HCT116 (cell line): Measurements from ENCODE around the gene GRIK3. TPM values are rescaled to one million over a fixed set of nuclear protein-coding genes. Genes with fewer than 3 reads are reported as not detected.

Experiments used
- ATAC-seq: fragments of 200-7000 bp; cut with Tn5 transposase; 2 replicates; pipeline ENCODE4 v1.9.1; 2020; ENCODE audit warnings: mild to moderate bottlenecking, moderate library complexity
- BruUV-seq: library from RNA; stranded (reverse); fragments of 400-500 nt; replicated peaks from 2 replicates; lab custom pipeline; 2021; lab: Mats Ljungman, UMichigan
- CTCF ChIA-PET: fragments of 300-600 bp; sonication (Branson Sonifier 250); formaldehyde crosslinking; loops from one replicate; lab custom pipeline; 2021; ENCODE audit warnings: antibody characterized with exemption; lab: Charles Lee
- POLR2A ChIA-PET: fragments of 300-600, 350-600 bp; sonication (Branson Sonifier 250); formaldehyde crosslinking; loops from one replicate; lab custom pipeline; 2021; ENCODE audit warnings: antibody characterized with exemption; lab: Charles Lee
- RAD21 ChIA-PET, 2 experiments: fragments of 300-600 bp; sonication (Branson Sonifier 250); formaldehyde crosslinking; loops; one replicate each; lab custom pipeline; 2023; ENCODE audit warnings: low total read pairs in 2 of 2; ENCODE audit not compliant: uncharacterized antibody in 2 of 2, unreplicated experiment in 2 of 2, low non-redundant PET in 1 of 2; lab: Charles Lee
- DNase-seq: peaks from one replicate; pipeline ENCODE4 v3.0.0-alpha.2; 2010; ENCODE audit warnings: low read depth, low spot score
- H2AFZ ChIP-seq: fragments of 200-600 bp; shearing (Covaris generic), sonication (generic); 2 replicates; pipeline ENCODE4 v1.6.1; 2017; ENCODE audit warnings: low read depth, mixed run types, mixed read lengths, antibody characterized with exemption, low read length; ENCODE audit not compliant: poor library complexity, severe bottlenecking
- H3K27ac ChIP-seq: 2 replicates; pipeline ENCODE4 v1.5.1; 2012; ENCODE audit warnings: low read depth, low read length
- H3K27me3 ChIP-seq: fragments of 200-600 bp; sonication (generic); 2 replicates; pipeline ENCODE4 v1.6.1; 2016; ENCODE audit warnings: mixed run types, low read length, mixed read lengths; ENCODE audit not compliant: insufficient read depth
- H3K36me3 ChIP-seq, 2 experiments: fragments of 200-500 bp in 1 of 2; fragments of 200-600 bp in 1 of 2; sonication (Bioruptor generic) in 1 of 2; sonication (generic) in 1 of 2; 2 replicates each; pipeline versions ENCODE4 v1.5.1 to v1.6.1; 2014 to 2016; ENCODE audit warnings: low read length in 2 of 2, inconsistent platforms in 1 of 2, mixed read lengths in 1 of 2, mixed run types in 1 of 2; ENCODE audit not compliant: insufficient read depth in 2 of 2, control insufficient read depth in 1 of 2
- H3K4me1 ChIP-seq, 2 experiments: fragments of 200-600 bp in 1 of 2; sonication (generic) in 1 of 2; 2 replicates each; pipeline versions ENCODE4 v1.5.1 to v1.6.1; 2012 to 2017; ENCODE audit warnings: low read length in 2 of 2, inconsistent platforms in 1 of 2, mild to moderate bottlenecking in 1 of 2, mixed read lengths in 1 of 2, mixed run types in 1 of 2, moderate library complexity in 1 of 2; ENCODE audit not compliant: insufficient read depth in 2 of 2, control insufficient read depth in 1 of 2
- H3K4me2 ChIP-seq: fragments of 200-600 bp; sonication (generic); 2 replicates; pipeline ENCODE4 v1.6.1; 2017; ENCODE audit warnings: mixed run types, low read length, mixed read lengths
- H3K4me3 ChIP-seq, 2 experiments: fragments of 200-600 bp in 1 of 2; sonication (generic) in 1 of 2; replicated peaks in 1 of 2; 2 replicates each; pipeline ENCODE4 v1.5.1; 2011 to 2016; ENCODE audit warnings: low read length in 2 of 2, control low read depth in 1 of 2, low read depth in 1 of 2, mild to moderate bottlenecking in 1 of 2, mixed read lengths in 1 of 2, mixed run types in 1 of 2
- H3K79me2 ChIP-seq: fragments of 200-600 bp; sonication (generic); 2 replicates; pipeline ENCODE4 v1.6.1; 2017; ENCODE audit warnings: mild to moderate bottlenecking, mixed run types, low read length, moderate library complexity, mixed read lengths; ENCODE audit not compliant: insufficient read depth
- H3K9ac ChIP-seq: fragments of 200-600 bp; sonication (generic); 2 replicates; pipeline ENCODE4 v1.6.1; 2016; ENCODE audit warnings: low read length, mixed read lengths
- H3K9me2 ChIP-seq: fragments of 200-600 bp; sonication (generic), shearing (Covaris generic); 2 replicates; pipeline ENCODE4 v1.6.1; 2017; ENCODE audit warnings: mixed run types, mild to moderate bottlenecking, moderate library complexity; ENCODE audit not compliant: insufficient read depth
- H3K9me3 ChIP-seq, 2 experiments: fragments of 200-500 bp in 1 of 2; fragments of 200-600 bp in 1 of 2; sonication (Bioruptor generic) in 1 of 2; sonication (generic) in 1 of 2; 2 replicates each; pipeline ENCODE4 v1.6.1; 2014 to 2017; ENCODE audit warnings: low read length in 2 of 2, mixed read lengths in 2 of 2, inconsistent platforms in 1 of 2, low read depth in 1 of 2, mild to moderate bottlenecking in 1 of 2, mixed run types in 1 of 2, moderate library complexity in 1 of 2; ENCODE audit not compliant: control insufficient read depth in 1 of 2, insufficient read depth in 1 of 2
- H4K20me1 ChIP-seq: fragments of 200-600 bp; sonication (generic), shearing (Covaris generic); 2 replicates; pipeline ENCODE4 v1.6.1; 2017; ENCODE audit warnings: mixed run types, mild to moderate bottlenecking, moderate library complexity; ENCODE audit not compliant: insufficient read depth
- CEBPB ChIP-seq: IDR thresholded peaks from 2 replicates; pipeline ENCODE4 v1.6.1; 2012; ENCODE audit warnings: low read depth
- ELF1 ChIP-seq: IDR thresholded peaks from 2 replicates; pipeline ENCODE4 v1.6.1; 2012; ENCODE audit warnings: low read depth, borderline replicate concordance
- EZH2 ChIP-seq: fragments of 200-600 bp; sonication (generic); IDR thresholded peaks from 2 replicates; pipeline ENCODE4 v1.6.1; 2017; ENCODE audit warnings: antibody characterized with exemption, mixed run types
- EZH2phosphoT487 ChIP-seq: fragments of 200-600 bp; IDR thresholded peaks from 2 replicates; pipeline ENCODE4 v1.6.1; 2018; ENCODE audit warnings: antibody characterized with exemption, borderline replicate concordance
- FOSL1 ChIP-seq: IDR thresholded peaks from 2 replicates; pipeline ENCODE4 v1.6.1; 2012; ENCODE audit warnings: low read depth
- POLR2A ChIP-seq: IDR thresholded peaks from 2 replicates; pipeline ENCODE4 v1.7.0; 2011; ENCODE audit warnings: borderline replicate concordance; ENCODE audit not compliant: insufficient read depth, insufficient read length; ENCODE audit errors: extremely low read depth
- SP1 ChIP-seq: IDR thresholded peaks from 2 replicates; pipeline ENCODE4 v1.6.1; 2012; ENCODE audit warnings: low read depth
- YY1 ChIP-seq: IDR thresholded peaks from 2 replicates; pipeline ENCODE4 v1.6.1; 2011; ENCODE audit warnings: low read length, low read depth, moderate library complexity, mild to moderate bottlenecking; ENCODE audit not compliant: insufficient replicate concordance; ENCODE audit errors: extremely low read depth
- ZNF274 ChIP-seq: fragments of 200-500 bp; sonication (Bioruptor generic); IDR thresholded peaks from 2 replicates; pipeline ENCODE4 v1.6.1; 2014; ENCODE audit warnings: mild to moderate bottlenecking, low read depth, low read length, inconsistent platforms
- intact Hi-C: fragments of 100-400 bp; cut with micrococcal nuclease; formaldehyde crosslinking; loops from 2 replicates; pipeline ENCODE4 v1.10.0; 2022
- total RNA-seq: library from RNA; stranded (reverse); gene quantifications from one replicate; pipeline ENCODE4 v1.2.1, GENCODE V29; 2021; ENCODE audit not compliant: unreplicated experiment
- TF ChIP-seq, protein P1 (sequence below): IDR thresholded peaks from 2 replicates; pipeline ENCODE4 v1.6.1; 2012
- TF ChIP-seq, protein P2 (sequence below), 3 experiments: fragments of 200-600 bp in 1 of 3; sonication (generic) in 1 of 3; IDR thresholded peaks in 2 of 3; conservative IDR thresholded peaks in 1 of 3; 2 replicates each; pipeline ENCODE4 v1.5.1; 2012 to 2017; ENCODE audit warnings: low read depth in 2 of 3, low read length in 2 of 3, antibody characterized with exemption in 1 of 3, borderline replicate concordance in 1 of 3, control low read depth in 1 of 3, mild to moderate bottlenecking in 1 of 3, mixed read lengths in 1 of 3, mixed run types in 1 of 3, moderate library complexity in 1 of 3; ENCODE audit not compliant: insufficient read depth in 1 of 3
- TF ChIP-seq, protein P3 (sequence below): IDR thresholded peaks from 2 replicates; pipeline ENCODE4 v1.6.1; 2012; ENCODE audit warnings: low read depth

The GRIK3 gene
- total RNA-seq, 1 experiment from 2014 or later, result not detected

DNA sequence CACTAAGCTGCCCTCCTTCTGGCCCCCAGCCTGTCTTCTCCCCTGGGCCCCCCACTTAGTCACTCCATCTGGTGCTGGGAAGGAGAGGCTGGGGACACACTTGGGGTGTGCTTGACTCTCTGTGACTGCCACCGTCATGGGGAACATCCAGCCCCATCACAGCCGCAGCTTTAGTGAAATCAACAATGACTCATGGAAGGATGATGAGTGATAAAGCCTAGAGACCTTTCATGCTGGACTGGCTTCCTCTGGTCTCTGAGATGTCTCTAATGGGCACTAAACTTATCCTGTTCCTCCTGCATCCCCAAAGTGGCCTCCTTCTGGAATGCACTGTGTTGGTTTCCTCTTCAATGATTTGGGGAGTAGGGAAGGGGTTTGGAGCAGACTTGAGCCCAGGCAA, 172.9 kb downstream of the GRIK3 start:
- intact Hi-C loops, result no loop called here

More for the DNA sequence above, 172.9 kb downstream of the GRIK3 start:
- ChIA-PET POLR2A (no interaction called here), CTCF (no interaction called here), RAD21 (no interaction called here)
- TF ChIP-seq ZNF274, result no peak
- no peak for TF ChIP-seq YY1
- TF ChIP-seq FOSL1, result no peak
- no peak for TF ChIP-seq EZH2phosphoT487
- no peak for TF ChIP-seq CEBPB
- no peak for TF ChIP-seq ELF1
- TF ChIP-seq, protein P1, sequence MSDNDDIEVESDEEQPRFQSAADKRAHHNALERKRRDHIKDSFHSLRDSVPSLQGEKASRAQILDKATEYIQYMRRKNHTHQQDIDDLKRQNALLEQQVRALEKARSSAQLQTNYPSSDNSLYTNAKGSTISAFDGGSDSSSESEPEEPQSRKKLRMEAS, result no peak
- TF ChIP-seq, protein P2, sequence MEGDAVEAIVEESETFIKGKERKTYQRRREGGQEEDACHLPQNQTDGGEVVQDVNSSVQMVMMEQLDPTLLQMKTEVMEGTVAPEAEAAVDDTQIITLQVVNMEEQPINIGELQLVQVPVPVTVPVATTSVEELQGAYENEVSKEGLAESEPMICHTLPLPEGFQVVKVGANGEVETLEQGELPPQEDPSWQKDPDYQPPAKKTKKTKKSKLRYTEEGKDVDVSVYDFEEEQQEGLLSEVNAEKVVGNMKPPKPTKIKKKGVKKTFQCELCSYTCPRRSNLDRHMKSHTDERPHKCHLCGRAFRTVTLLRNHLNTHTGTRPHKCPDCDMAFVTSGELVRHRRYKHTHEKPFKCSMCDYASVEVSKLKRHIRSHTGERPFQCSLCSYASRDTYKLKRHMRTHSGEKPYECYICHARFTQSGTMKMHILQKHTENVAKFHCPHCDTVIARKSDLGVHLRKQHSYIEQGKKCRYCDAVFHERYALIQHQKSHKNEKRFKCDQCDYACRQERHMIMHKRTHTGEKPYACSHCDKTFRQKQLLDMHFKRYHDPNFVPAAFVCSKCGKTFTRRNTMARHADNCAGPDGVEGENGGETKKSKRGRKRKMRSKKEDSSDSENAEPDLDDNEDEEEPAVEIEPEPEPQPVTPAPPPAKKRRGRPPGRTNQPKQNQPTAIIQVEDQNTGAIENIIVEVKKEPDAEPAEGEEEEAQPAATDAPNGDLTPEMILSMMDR (IDR thresholded peaks at IDR 0.05 in 2 of 3, conservative IDR thresholded peaks at IDR 0.05 in 1 of 3; ENCODE audit: borderline replicate concordance in 1 of 3, insufficient read depth in 1 of 3, low read depth in 2 of 3, low read length in 2 of 3), result no peak
- no peak for TF ChIP-seq EZH2
- no peak for TF ChIP-seq POLR2A
- TF ChIP-seq, protein P3, sequence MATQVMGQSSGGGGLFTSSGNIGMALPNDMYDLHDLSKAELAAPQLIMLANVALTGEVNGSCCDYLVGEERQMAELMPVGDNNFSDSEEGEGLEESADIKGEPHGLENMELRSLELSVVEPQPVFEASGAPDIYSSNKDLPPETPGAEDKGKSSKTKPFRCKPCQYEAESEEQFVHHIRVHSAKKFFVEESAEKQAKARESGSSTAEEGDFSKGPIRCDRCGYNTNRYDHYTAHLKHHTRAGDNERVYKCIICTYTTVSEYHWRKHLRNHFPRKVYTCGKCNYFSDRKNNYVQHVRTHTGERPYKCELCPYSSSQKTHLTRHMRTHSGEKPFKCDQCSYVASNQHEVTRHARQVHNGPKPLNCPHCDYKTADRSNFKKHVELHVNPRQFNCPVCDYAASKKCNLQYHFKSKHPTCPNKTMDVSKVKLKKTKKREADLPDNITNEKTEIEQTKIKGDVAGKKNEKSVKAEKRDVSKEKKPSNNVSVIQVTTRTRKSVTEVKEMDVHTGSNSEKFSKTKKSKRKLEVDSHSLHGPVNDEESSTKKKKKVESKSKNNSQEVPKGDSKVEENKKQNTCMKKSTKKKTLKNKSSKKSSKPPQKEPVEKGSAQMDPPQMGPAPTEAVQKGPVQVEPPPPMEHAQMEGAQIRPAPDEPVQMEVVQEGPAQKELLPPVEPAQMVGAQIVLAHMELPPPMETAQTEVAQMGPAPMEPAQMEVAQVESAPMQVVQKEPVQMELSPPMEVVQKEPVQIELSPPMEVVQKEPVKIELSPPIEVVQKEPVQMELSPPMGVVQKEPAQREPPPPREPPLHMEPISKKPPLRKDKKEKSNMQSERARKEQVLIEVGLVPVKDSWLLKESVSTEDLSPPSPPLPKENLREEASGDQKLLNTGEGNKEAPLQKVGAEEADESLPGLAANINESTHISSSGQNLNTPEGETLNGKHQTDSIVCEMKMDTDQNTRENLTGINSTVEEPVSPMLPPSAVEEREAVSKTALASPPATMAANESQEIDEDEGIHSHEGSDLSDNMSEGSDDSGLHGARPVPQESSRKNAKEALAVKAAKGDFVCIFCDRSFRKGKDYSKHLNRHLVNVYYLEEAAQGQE, result no peak
- no peak for TF ChIP-seq SP1
- Histone ChIP-seq H3K4me3 (no peak overlapping the region), H3K79me2 (no peaks in the 10 kb centered on the region), H3K9ac (no peak overlapping the region), H3K27ac (no peak overlapping the region), H3K27me3 (peaks cover 44% of the 10 kb centered on the region), H3K9me2 (no peaks in the 10 kb centered on the region), H3K36me3 (no peaks in the 10 kb centered on the region), H4K20me1 (no peaks in the 10 kb centered on the region), H2AFZ (no peak overlapping the region), H3K4me1 (no peaks in the 10 kb centered on the region), H3K4me2 (no peak overlapping the region), H3K9me3 (no peaks in the 10 kb centered on the region)
- ATAC-seq, result no peak
- DNase-seq, result no peak
- no TSS peak for BruUV-seq
